ENCODE data around the gene ZBTB40. TPM values are rescaled to one million over a fixed set of nuclear protein-coding genes. Genes with fewer than 3 reads are reported as not detected.

ZBTB40 gene
- polyA plus RNA-seq, 2 of the 4 experiments (the other 2 are of a cell fraction) = 6.2 to 7.0 TPM

GRCh38 chr1:22530715-22531114, 79.1 kb downstream of the ZBTB40 start:
- Histone ChIP-seq H3K4me3 (no peak overlapping the region), H3K9me3 (no peaks in the 10 kb centered on the region), H3K4me1 (no peaks in the 10 kb centered on the region), H3K4me2 (no peak overlapping the region), H3K27ac (no peak overlapping the region)
- CTCF ChIA-PET = interaction anchor here (0.9 kb wide), 1 partner anchor 40 kb away, joined by 3 read pairs; no protein-coding TSS in a partner anchor
- DNase-seq (ENCODE audit: low read depth in 1 of 2, low spot score in 1 of 2) (no peak), ATAC-seq (no peak), FAIRE-seq (no peak)
- WGBS (ENCODE audit: missing lambda C conversion rate) = 89% methylated on average over 3 of the region's 3 CpGs
- POLR2A ChIA-PET = no interaction called here
- no peak for TF ChIP-seq CHD4 (IDR thresholded peaks at IDR 0.05; ENCODE audit: borderline replicate concordance)
- TF ChIP-seq MAZ (IDR thresholded peaks at IDR 0.05; ENCODE audit: borderline replicate concordance, low read depth, low read length) = no peak
- TF ChIP-seq HOXB13 (CRISPR knock-in tag; IDR thresholded peaks at IDR 0.05; ENCODE audit: low read depth) = no peak
- TF ChIP-seq MYC (IDR thresholded peaks at IDR 0.05; ENCODE audit: borderline replicate concordance, low read length) = no peak
- TF ChIP-seq USF2 (IDR thresholded peaks at IDR 0.05) = no peak
- no peak for TF ChIP-seq REST (IDR thresholded peaks at IDR 0.05)
- no peak for TF ChIP-seq JUNB (IDR thresholded peaks at IDR 0.05)
- no peak for TF ChIP-seq E2F6 (IDR thresholded peaks at IDR 0.05; ENCODE audit: borderline replicate concordance, low read depth)
- TF ChIP-seq ESRRA (IDR thresholded peaks at IDR 0.05; ENCODE audit: borderline replicate concordance, low read length) = no peak
- TF ChIP-seq HOXB5 (CRISPR knock-in tag; IDR thresholded peaks at IDR 0.05) = no peak
- TF ChIP-seq TFCP2L1 (CRISPR knock-in tag; IDR thresholded peaks at IDR 0.05) = no peak
- no peak for TF ChIP-seq SREBF2 (IDR thresholded peaks at IDR 0.05)
- TF ChIP-seq KDM1A (IDR thresholded peaks at IDR 0.05; ENCODE audit: low read depth) = no peak
- TF ChIP-seq NFE2L2 (conservative IDR thresholded peaks at IDR 0.05; ENCODE audit: low read length) = no peak
- TF ChIP-seq FOSL2 (IDR thresholded peaks at IDR 0.05) = no peak
- TF ChIP-seq FOSL2 (CRISPR knock-in tag; IDR thresholded peaks at IDR 0.05) = no peak
- TF ChIP-seq ELK1 (IDR thresholded peaks at IDR 0.05; ENCODE audit: low read depth, low read length) = no peak
- no peak for TF ChIP-seq PBX3 (IDR thresholded peaks at IDR 0.05)

GRCh38 chr1:22531251-22531650, 79.6 kb downstream of the ZBTB40 start:
- no peaks in the 10 kb centered on the region for H3K9me3 ChIP-seq
- no peaks in the 10 kb centered on the region for H3K4me1 ChIP-seq
- POLR2A ChIA-PET = no interaction called here
- DNase-seq (ENCODE audit: low read depth in 1 of 2, low spot score in 1 of 2) (no peak), ATAC-seq (no peak), FAIRE-seq (no peak)
- H3K4me3 ChIP-seq = no peak overlapping the region
- no peak overlapping the region for H3K4me2 ChIP-seq
- no peak for TF ChIP-seq SREBF2 (IDR thresholded peaks at IDR 0.05)
- TF ChIP-seq EHF (CRISPR knock-in tag; IDR thresholded peaks at IDR 0.05) = no peak
- no peak for TF ChIP-seq CEBPB (IDR thresholded peaks at IDR 0.05)
- TF ChIP-seq EP300 (IDR thresholded peaks at IDR 0.05) = no peak
- no peak for TF ChIP-seq CHD4 (IDR thresholded peaks at IDR 0.05; ENCODE audit: borderline replicate concordance)
- TF ChIP-seq POLR2A (IDR thresholded peaks at IDR 0.05; ENCODE audit: low read length) = no peak
- 91% methylated on average over 5 of the region's 6 CpGs for WGBS (ENCODE audit: missing lambda C conversion rate)
- CTCF ChIA-PET = interaction anchor here (0.9 kb wide), 1 partner anchor 40 kb away, joined by 3 read pairs; no protein-coding TSS in a partner anchor
- H3K27ac ChIP-seq = no peak overlapping the region
